Ectodermal cell (in vitro differentiated cells): ENCODE results near the gene CFAP46.

ENCODE experiments used
- H3K27ac ChIP-seq: 2 replicates; pipeline ENCODE4 v1.7.0; 2013; ENCODE audit warnings: mild to moderate bottlenecking, low read depth, low read length; ENCODE audit not compliant: insufficient read depth, poor library complexity, severe bottlenecking
- H3K27me3 ChIP-seq: 2 replicates; pipeline ENCODE4 v1.7.0; 2013; ENCODE audit warnings: mild to moderate bottlenecking, low read length; ENCODE audit not compliant: insufficient read depth, control insufficient read depth, poor library complexity, severe bottlenecking
- H3K36me3 ChIP-seq: one replicate; pipeline ENCODE4 v1.7.0; 2013; ENCODE audit warnings: low read length; ENCODE audit not compliant: control insufficient read depth, insufficient read depth
- H3K4me1 ChIP-seq: one replicate; pipeline ENCODE4 v1.7.0; 2013; ENCODE audit warnings: low read length; ENCODE audit not compliant: control insufficient read depth, insufficient read depth
- H3K4me3 ChIP-seq: 2 replicates; pipeline ENCODE4 v1.7.0; 2013; ENCODE audit warnings: low read depth, low read length, control low read depth; ENCODE audit not compliant: insufficient read depth
- H3K9me3 ChIP-seq: 2 replicates; pipeline ENCODE4 v1.7.0; 2013; ENCODE audit warnings: mild to moderate bottlenecking, low read length, moderate library complexity; ENCODE audit not compliant: control insufficient read depth
- WGBS, 2 experiments: methylation state at CpG; one replicate each; pipeline ENCODE4 v1.1.7; 2013; ENCODE audit warnings: missing lambda C conversion rate in 2 of 2; 5-methylcytosine and 5-hydroxymethylcytosine counted together

The CFAP46 gene

GRCh38 chr10:132912225-132912712 is 30.1 kb downstream of the CFAP46 start:
- Histone ChIP-seq H3K4me3 (no peak overlapping the region), H3K36me3 (no peaks in the 10 kb centered on the region), H3K27me3 (peaks cover 6% of the 10 kb centered on the region), H3K27ac (no peak overlapping the region), H3K9me3 (no peaks in the 10 kb centered on the region), H3K4me1 (peaks cover 6% of the 10 kb centered on the region)
- WGBS, 2 experiments: 91 to 94% methylated on average over 7 of the region's 7 CpGs

GRCh38 chr10:132911786-132912097 is 30.6 kb downstream of the CFAP46 start:
- no peak overlapping the region for H3K4me3 ChIP-seq
- H3K4me1 ChIP-seq: peaks cover 6% of the 10 kb centered on the region
- no peaks in the 10 kb centered on the region for H3K36me3 ChIP-seq
- H3K27me3 ChIP-seq: peaks cover 6% of the 10 kb centered on the region
- 67 to 73% methylated on average over 9 of the region's 9 CpGs for WGBS, 2 experiments
- no peaks in the 10 kb centered on the region for H3K9me3 ChIP-seq
- no peak overlapping the region for H3K27ac ChIP-seq

- Histone ChIP-seq H3K27me3 (peaks cover 6% of the 10 kb centered on the region), H3K36me3 (no peaks in the 10 kb centered on the region), H3K27ac (no peak overlapping the region), H3K9me3 (no peaks in the 10 kb centered on the region), H3K4me1 (peaks cover 6% of the 10 kb centered on the region), H3K4me3 (no peak overlapping the region)
- 73 to 77% methylated on average over 37 of the region's 37 CpGs for WGBS, 2 experiments
These were observed 31.2 kb downstream of the CFAP46 start for GRCh38 chr10:132910901-132911785.

- Histone ChIP-seq H3K9me3 (no peaks in the 10 kb centered on the region), H3K4me1 (peaks cover 6% of the 10 kb centered on the region), H3K36me3 (no peaks in the 10 kb centered on the region), H3K4me3 (no peak overlapping the region), H3K27ac (no peak overlapping the region), H3K27me3 (peaks cover 6% of the 10 kb centered on the region)
- 89 to 90% methylated on average over 28 of the region's 28 CpGs for WGBS, 2 experiments
These were observed 32.0 kb downstream of the CFAP46 start for GRCh38 chr10:132910186-132910880.

GRCh38 chr10:132909491-132910071 is 32.8 kb downstream of the CFAP46 start:
- H3K4me1 ChIP-seq: peaks cover 6% of the 10 kb centered on the region
- no peak overlapping the region for H3K4me3 ChIP-seq
- H3K36me3 ChIP-seq: no peaks in the 10 kb centered on the region
- peaks cover 6% of the 10 kb centered on the region for H3K27me3 ChIP-seq
- no peaks in the 10 kb centered on the region for H3K9me3 ChIP-seq
- WGBS, 2 experiments: 93 to 96% methylated on average over 21 of the region's 21 CpGs
- H3K27ac ChIP-seq: no peak overlapping the region

GRCh38 chr10:132908621-132909295 is 33.6 kb downstream of the CFAP46 start:
- WGBS, 2 experiments: 93 to 94% methylated on average over 33 of the region's 33 CpGs
- Histone ChIP-seq H3K4me1 (peaks cover 6% of the 10 kb centered on the region), H3K36me3 (no peaks in the 10 kb centered on the region), H3K4me3 (no peak overlapping the region), H3K9me3 (no peaks in the 10 kb centered on the region), H3K27me3 (peaks cover 6% of the 10 kb centered on the region), H3K27ac (no peak overlapping the region)

GRCh38 chr10:132907821-132908620 is 34.3 kb downstream of the CFAP46 start:
- no peak overlapping the region for H3K27ac ChIP-seq
- H3K4me1 ChIP-seq: peaks cover 5% of the 10 kb centered on the region
- H3K36me3 ChIP-seq: no peaks in the 10 kb centered on the region
- H3K4me3 ChIP-seq: no peak overlapping the region
- H3K9me3 ChIP-seq: no peaks in the 10 kb centered on the region
- 93% methylated on average over 41 of the region's 41 CpGs for WGBS, 2 experiments
- peaks cover 6% of the 10 kb centered on the region for H3K27me3 ChIP-seq

- WGBS, 2 experiments: 94 to 96% methylated on average over 19 of the region's 19 CpGs
- no peaks in the 10 kb centered on the region for H3K9me3 ChIP-seq
- H3K27ac ChIP-seq: no peak overlapping the region
- H3K4me1 ChIP-seq: peaks cover 4% of the 10 kb centered on the region
- H3K4me3 ChIP-seq: no peak overlapping the region
- no peaks in the 10 kb centered on the region for H3K36me3 ChIP-seq
- no peaks in the 10 kb centered on the region for H3K27me3 ChIP-seq
These were observed 35.5 kb downstream of the CFAP46 start for GRCh38 chr10:132906836-132907235.

GRCh38 chr10:132906106-132906505 is 36.3 kb downstream of the CFAP46 start:
- Histone ChIP-seq H3K27me3 (no peaks in the 10 kb centered on the region), H3K27ac (no peak overlapping the region), H3K36me3 (no peaks in the 10 kb centered on the region), H3K4me1 (peaks cover under 1% of the 10 kb centered on the region), H3K4me3 (no peak overlapping the region), H3K9me3 (no peaks in the 10 kb centered on the region)
- 94 to 96% methylated on average over 15 of the region's 15 CpGs for WGBS, 2 experiments
